ENCODE results near the gene AFDN. TPM values are rescaled to one million over a fixed set of nuclear protein-coding genes. Genes with fewer than 3 reads are reported as not detected.

AFDN gene
- total RNA-seq, 1 donor from 2014 or later, result 552 TPM

GRCh38 chr6:167838207-167838748, 11.6 kb downstream of the AFDN start:
- Mint-ChIP-seq H3K4me3 (ENCODE audit: unreplicated experiment) (no peak overlapping the region), H3K9me3 (ENCODE audit: unreplicated experiment) (peaks cover 2% of the 10 kb centered on the region), H3K27ac (ENCODE audit: unreplicated experiment) (no peak overlapping the region), H3K4me1 (ENCODE audit: low read depth, unreplicated experiment) (peaks cover 26% of the 10 kb centered on the region), H3K36me3 (ENCODE audit: unreplicated experiment) (no peaks in the 10 kb centered on the region), H3K27me3 (ENCODE audit: unreplicated experiment) (peaks cover 3% of the 10 kb centered on the region)
- TF ChIP-seq, protein P1, sequence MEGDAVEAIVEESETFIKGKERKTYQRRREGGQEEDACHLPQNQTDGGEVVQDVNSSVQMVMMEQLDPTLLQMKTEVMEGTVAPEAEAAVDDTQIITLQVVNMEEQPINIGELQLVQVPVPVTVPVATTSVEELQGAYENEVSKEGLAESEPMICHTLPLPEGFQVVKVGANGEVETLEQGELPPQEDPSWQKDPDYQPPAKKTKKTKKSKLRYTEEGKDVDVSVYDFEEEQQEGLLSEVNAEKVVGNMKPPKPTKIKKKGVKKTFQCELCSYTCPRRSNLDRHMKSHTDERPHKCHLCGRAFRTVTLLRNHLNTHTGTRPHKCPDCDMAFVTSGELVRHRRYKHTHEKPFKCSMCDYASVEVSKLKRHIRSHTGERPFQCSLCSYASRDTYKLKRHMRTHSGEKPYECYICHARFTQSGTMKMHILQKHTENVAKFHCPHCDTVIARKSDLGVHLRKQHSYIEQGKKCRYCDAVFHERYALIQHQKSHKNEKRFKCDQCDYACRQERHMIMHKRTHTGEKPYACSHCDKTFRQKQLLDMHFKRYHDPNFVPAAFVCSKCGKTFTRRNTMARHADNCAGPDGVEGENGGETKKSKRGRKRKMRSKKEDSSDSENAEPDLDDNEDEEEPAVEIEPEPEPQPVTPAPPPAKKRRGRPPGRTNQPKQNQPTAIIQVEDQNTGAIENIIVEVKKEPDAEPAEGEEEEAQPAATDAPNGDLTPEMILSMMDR (IDR thresholded peaks at IDR 0.05; ENCODE audit: partially characterized antibody, unreplicated experiment), result no peak
- no peak for DNase-seq

DNA sequence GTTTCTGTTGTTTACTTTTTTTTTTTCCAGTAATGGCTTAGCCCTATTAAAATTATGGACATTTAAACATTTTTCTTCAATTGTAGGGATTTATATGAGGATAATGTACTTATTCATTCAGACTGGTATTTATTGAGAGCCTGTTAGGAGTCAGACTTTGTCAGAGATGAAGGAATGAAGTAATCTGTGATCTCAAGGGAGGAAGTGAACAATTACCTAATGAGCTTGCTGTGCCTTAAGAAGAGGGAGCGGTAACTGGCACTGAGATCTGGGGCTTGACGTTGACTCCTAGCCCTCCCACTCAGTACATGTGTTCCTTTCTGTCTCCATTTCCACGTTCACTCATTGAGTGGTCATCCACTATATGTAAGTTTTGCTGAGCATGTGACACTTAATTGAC, 12.6 kb downstream of the AFDN start:
- no peaks in the 10 kb centered on the region for H3K9me3 Mint-ChIP-seq (ENCODE audit: unreplicated experiment)
- H3K36me3 Mint-ChIP-seq (ENCODE audit: unreplicated experiment), result no peaks in the 10 kb centered on the region
- DNase-seq, result no peak
- no peak overlapping the region for H3K27ac Mint-ChIP-seq (ENCODE audit: unreplicated experiment)
- peaks cover 25% of the 10 kb centered on the region for H3K4me1 Mint-ChIP-seq (ENCODE audit: low read depth, unreplicated experiment)
- no peak overlapping the region for H3K4me3 Mint-ChIP-seq (ENCODE audit: unreplicated experiment)
- TF ChIP-seq, protein P1 (IDR thresholded peaks at IDR 0.05; ENCODE audit: partially characterized antibody, unreplicated experiment), result no peak
- H3K27me3 Mint-ChIP-seq (ENCODE audit: unreplicated experiment), result no peaks in the 10 kb centered on the region

DNA sequence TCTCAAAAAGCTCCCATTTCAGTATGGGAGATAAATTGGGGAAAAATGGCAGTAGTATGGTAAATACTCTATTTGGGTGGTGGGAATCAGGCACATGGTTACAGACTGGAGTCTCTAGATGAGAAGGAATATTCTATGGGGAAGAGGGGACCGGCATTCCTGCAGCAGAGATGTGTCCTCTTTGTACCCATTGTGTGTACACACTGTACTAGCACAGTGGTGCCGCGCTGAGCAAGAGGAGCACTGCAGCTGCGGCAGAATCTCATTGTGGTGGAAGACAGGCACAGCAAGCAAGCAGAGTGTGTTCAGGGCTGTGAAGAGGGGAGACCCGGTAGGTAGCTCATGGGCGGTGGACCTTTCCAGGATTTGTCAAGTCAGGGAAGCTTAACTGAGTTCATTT, 13.0 kb downstream of the AFDN start:
- TF ChIP-seq, protein P1 (IDR thresholded peaks at IDR 0.05; ENCODE audit: partially characterized antibody, unreplicated experiment), result no peak
- Mint-ChIP-seq H3K36me3 (ENCODE audit: unreplicated experiment) (no peaks in the 10 kb centered on the region), H3K4me3 (ENCODE audit: unreplicated experiment) (no peak overlapping the region), H3K27me3 (ENCODE audit: unreplicated experiment) (no peaks in the 10 kb centered on the region), H3K9me3 (ENCODE audit: unreplicated experiment) (no peaks in the 10 kb centered on the region), H3K27ac (ENCODE audit: unreplicated experiment) (no peak overlapping the region), H3K4me1 (ENCODE audit: low read depth, unreplicated experiment) (peaks cover 25% of the 10 kb centered on the region)
- no peak for DNase-seq

DNA sequence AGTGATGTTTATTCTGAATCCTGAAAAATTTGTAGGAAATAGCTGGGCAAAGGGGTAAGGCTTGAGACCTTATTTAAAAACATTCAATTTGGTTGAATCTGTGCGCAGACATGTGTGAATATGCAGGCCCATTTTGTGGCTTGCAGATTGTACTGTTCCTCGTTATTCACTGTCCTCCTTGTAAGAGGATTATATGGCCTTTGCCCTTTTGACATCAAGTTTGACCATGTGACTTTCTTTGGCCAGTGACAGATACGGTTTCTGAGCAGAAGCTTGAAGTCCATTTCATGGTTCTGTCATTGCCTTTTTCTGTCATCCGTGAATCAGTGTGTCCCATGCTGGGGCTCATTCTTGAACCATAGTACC, 13.4 kb downstream of the AFDN start:
- no peak overlapping the region for H3K4me3 Mint-ChIP-seq (ENCODE audit: unreplicated experiment)
- DNase-seq, result no peak
- TF ChIP-seq, protein P1 (IDR thresholded peaks at IDR 0.05; ENCODE audit: partially characterized antibody, unreplicated experiment), result no peak
- no peaks in the 10 kb centered on the region for H3K27me3 Mint-ChIP-seq (ENCODE audit: unreplicated experiment)
- H3K27ac Mint-ChIP-seq (ENCODE audit: unreplicated experiment), result no peak overlapping the region
- H3K36me3 Mint-ChIP-seq (ENCODE audit: unreplicated experiment), result no peaks in the 10 kb centered on the region
- H3K4me1 Mint-ChIP-seq (ENCODE audit: low read depth, unreplicated experiment), result peaks cover 21% of the 10 kb centered on the region
- H3K9me3 Mint-ChIP-seq (ENCODE audit: unreplicated experiment), result no peaks in the 10 kb centered on the region

DNA sequence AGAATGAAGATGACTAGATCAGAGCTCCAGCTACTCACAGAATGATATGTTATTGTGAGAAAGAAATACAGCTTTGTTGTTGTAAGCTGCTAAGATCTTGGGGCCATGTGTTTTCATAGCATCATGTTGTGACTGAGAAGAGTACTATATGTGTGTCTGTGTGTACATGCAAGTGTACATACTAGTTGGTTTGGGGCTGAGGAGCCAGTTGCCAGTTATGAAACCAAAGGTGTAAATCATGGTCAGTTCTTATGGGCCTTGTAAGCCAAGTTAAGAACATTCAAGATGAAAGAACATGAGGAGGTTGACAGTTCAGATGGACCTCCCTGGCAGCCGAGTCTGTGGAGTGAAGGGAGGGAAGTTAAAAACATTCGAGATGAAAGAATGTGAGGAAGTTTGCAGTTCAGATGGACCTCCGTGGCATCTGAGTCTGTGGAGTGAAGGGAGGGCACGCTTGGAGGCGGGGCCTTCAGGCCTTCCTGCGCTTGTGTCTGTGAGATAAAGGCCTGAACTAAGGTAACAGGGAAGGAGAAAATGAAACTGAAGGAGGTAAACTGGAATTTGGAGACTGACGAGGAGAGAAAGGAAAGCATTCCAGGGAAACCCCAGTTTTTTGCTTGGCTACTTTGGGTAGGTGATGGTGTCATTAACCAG, 13.9 kb downstream of the AFDN start:
- Mint-ChIP-seq H3K27me3 (ENCODE audit: unreplicated experiment) (no peaks in the 10 kb centered on the region), H3K27ac (ENCODE audit: unreplicated experiment) (no peak overlapping the region), H3K4me3 (ENCODE audit: unreplicated experiment) (no peak overlapping the region), H3K4me1 (ENCODE audit: low read depth, unreplicated experiment) (peaks cover 21% of the 10 kb centered on the region), H3K9me3 (ENCODE audit: unreplicated experiment) (peaks cover under 1% of the 10 kb centered on the region), H3K36me3 (ENCODE audit: unreplicated experiment) (no peaks in the 10 kb centered on the region)
- DNase-seq, result no peak
- TF ChIP-seq, protein P1 (IDR thresholded peaks at IDR 0.05; ENCODE audit: partially characterized antibody, unreplicated experiment), result no peak
